Endothelial cell of umbilical vein (primary cell): ENCODE data around the gene NRG3. TPM values are rescaled to one million over a fixed set of nuclear protein-coding genes. Genes with fewer than 3 reads are reported as not detected.

ENCODE experiments used
- BruUV-seq: library from RNA; stranded (reverse); fragments of 400-500 nt; replicated peaks from 2 replicates; lab custom pipeline; 2021; lab: Mats Ljungman, UMichigan
- CTCF ChIA-PET: fragments of 300-600, 350-600 bp; sonication (Branson Sonifier 250); formaldehyde crosslinking; loops from one replicate; lab custom pipeline; 2021; ENCODE audit warnings: antibody characterized with exemption, inconsistent platforms; lab: Charles Lee
- POLR2A ChIA-PET: fragments of 300-600, 350-600 bp; sonication (Branson Sonifier 250); formaldehyde crosslinking; loops from one replicate; lab custom pipeline; 2021; ENCODE audit warnings: antibody characterized with exemption, inconsistent platforms; lab: Charles Lee
- DNase-seq: peaks from one replicate; pipeline ENCODE4 v3.0.0-alpha.2; 2011; ENCODE audit warnings: low read depth, low spot score
- FAIRE-seq: peaks from 2 replicates; lab custom pipeline; 2011; peaks lifted over from hg19 to GRCh38; lab: Jason Lieb, UNC
- H2AFZ ChIP-seq: 2 replicates; pipeline ENCODE4 v1.6.0; 2012; ENCODE audit warnings: low read depth, low read length, control low read depth, inconsistent platforms
- H3K27ac ChIP-seq: 2 replicates; pipeline ENCODE4 v1.5.1; 2011; ENCODE audit warnings: low read depth, mild to moderate bottlenecking, control low read depth, low read length, moderate library complexity; ENCODE audit not compliant: insufficient read depth
- H3K27me3 ChIP-seq, 2 experiments: 2 replicates each; pipeline versions ENCODE4 v1.6.0 to v1.6.1; 2011; ENCODE audit warnings: low read length in 2 of 2, mixed read lengths in 1 of 2; ENCODE audit not compliant: control insufficient read depth in 2 of 2, insufficient read depth in 2 of 2
- H3K36me3 ChIP-seq, 2 experiments: 2 replicates in 1 of 2; 3 replicates in 1 of 2; pipeline ENCODE4 v1.5.1; 2011; ENCODE audit warnings: low read length in 2 of 2, mild to moderate bottlenecking in 1 of 2, moderate library complexity in 1 of 2; ENCODE audit not compliant: control insufficient read depth in 2 of 2, insufficient read depth in 2 of 2; ENCODE audit errors: extremely low read depth in 1 of 2
- H3K4me1 ChIP-seq: 3 replicates; pipeline ENCODE4 v1.5.1; 2011; ENCODE audit warnings: mild to moderate bottlenecking, low read length; ENCODE audit not compliant: control insufficient read depth, insufficient read depth; ENCODE audit errors: extremely low read depth
- H3K4me2 ChIP-seq: 2 replicates; pipeline ENCODE4 v1.6.1; 2011; ENCODE audit warnings: low read length, control low read depth, mixed read lengths; ENCODE audit not compliant: insufficient read depth
- H3K4me3 ChIP-seq, 3 experiments: fragments of 200-600 bp in 1 of 3; sonication (generic), shearing (Covaris generic) in 1 of 3; replicated peaks in 1 of 3; 2 replicates each; pipeline ENCODE4 v1.5.1; 2011 to 2016; ENCODE audit warnings: control low read depth in 3 of 3, low read length in 3 of 3, mild to moderate bottlenecking in 2 of 3, inconsistent platforms in 1 of 3, low read depth in 1 of 3, moderate library complexity in 1 of 3; ENCODE audit not compliant: insufficient read depth in 1 of 3
- H3K79me2 ChIP-seq: 2 replicates; pipeline ENCODE4 v1.6.0; 2012; ENCODE audit warnings: low read length, inconsistent platforms; ENCODE audit not compliant: control insufficient read depth, insufficient read depth
- H3K9ac ChIP-seq: replicated peaks from 2 replicates; pipeline ENCODE3; 2011; ENCODE audit warnings: low read length, control low read depth; ENCODE audit not compliant: insufficient read depth; ENCODE audit errors: extremely low read depth
- H3K9me1 ChIP-seq: replicated peaks from 3 replicates; pipeline ENCODE4 v1.6.0; 2011; ENCODE audit warnings: mild to moderate bottlenecking, low read length; ENCODE audit not compliant: control insufficient read depth, insufficient read depth; ENCODE audit errors: extremely low read depth
- H3K9me3 ChIP-seq: replicated peaks from 2 replicates; pipeline ENCODE4 v1.5.1; 2012; ENCODE audit warnings: low read length, inconsistent platforms; ENCODE audit not compliant: control insufficient read depth, insufficient read depth
- H4K20me1 ChIP-seq: replicated peaks from 2 replicates; pipeline ENCODE3; 2011; ENCODE audit warnings: mild to moderate bottlenecking, low read length; ENCODE audit not compliant: control insufficient read depth, insufficient read depth; ENCODE audit errors: extremely low read depth
- CTCF ChIP-seq, 2 donors: IDR thresholded peaks; 1 replicate in 1 of 2; 2 replicates in 1 of 2; pipeline ENCODE4 v1.5.1; 2011; ENCODE audit warnings: low read length in 2 of 2, mild to moderate bottlenecking in 2 of 2, moderate library complexity in 2 of 2, control low read depth in 1 of 2, inconsistent platforms in 1 of 2, low read depth in 1 of 2; ENCODE audit not compliant: insufficient read depth in 1 of 2; ENCODE audit errors: extremely low read depth in 1 of 2
- EZH2 ChIP-seq: IDR thresholded peaks from 2 replicates; pipeline ENCODE4 v1.6.1; 2012; ENCODE audit warnings: borderline replicate concordance, low read depth, mild to moderate bottlenecking, moderate library complexity, low read length, inconsistent platforms; ENCODE audit not compliant: severe bottlenecking
- FOS ChIP-seq: IDR thresholded peaks from 2 replicates; pipeline ENCODE4 v1.6.1; 2011; ENCODE audit warnings: mild to moderate bottlenecking, low read length, moderate library complexity, borderline replicate concordance; ENCODE audit not compliant: insufficient read depth
- GATA2 ChIP-seq: IDR thresholded peaks from 2 replicates; pipeline ENCODE4 v1.7.0; 2011; ENCODE audit warnings: low read depth, mild to moderate bottlenecking, moderate library complexity, mixed read lengths, low read length; ENCODE audit not compliant: insufficient read length, insufficient read depth
- JUN ChIP-seq: IDR thresholded peaks from 2 replicates; pipeline ENCODE4 v1.6.1; 2011; ENCODE audit warnings: borderline replicate concordance, low read depth; ENCODE audit not compliant: insufficient read length, insufficient read depth
- MYC ChIP-seq: IDR thresholded peaks from one replicate; pipeline ENCODE4 v1.6.1; 2011; ENCODE audit warnings: mild to moderate bottlenecking, low read depth, low read length
- POLR2A ChIP-seq: IDR thresholded peaks from 2 replicates; pipeline ENCODE4 v1.6.1; 2012; ENCODE audit warnings: low read depth, mild to moderate bottlenecking, control low read depth, low read length
- dilution Hi-C: fragments of 300-500 bp; cut with MboI; formaldehyde crosslinking; loops from one replicate; pipeline ENCODE4 v1.15.0; 2019; ENCODE audit warnings: low sequenced_read_pairs; ENCODE audit not compliant: extremely low pct_ligation_motif_present
- intact Hi-C: fragments of 100-400 bp; cut with micrococcal nuclease; formaldehyde crosslinking; loops from one replicate; pipeline ENCODE4 v1.10.0; 2022
- polyA plus RNA-seq, 4 experiments: library from polyadenylated mRNA; depleted of rRNA in 3 of 4; stranded (reverse) in 3 of 4; unstranded in 1 of 4; fragments of >200 nt; gene quantifications; 2 replicates each; pipeline versions ENCODE4 v1.2.1 to v1.2.3, GENCODE V29; 2011 to 2012; ENCODE audit warnings: missing spikeins in 1 of 4
- total RNA-seq: library from RNA; stranded (reverse); gene quantifications from 2 replicates; pipeline ENCODE4 v1.2.3, GENCODE V29; 2021
- TF ChIP-seq, protein P1 (sequence below): IDR thresholded peaks from 2 replicates; pipeline ENCODE4 v1.6.1; 2011; ENCODE audit not compliant: insufficient read depth, insufficient read length

The NRG3 gene
- total and polyA plus RNA-seq, 2 donors (not counting 3 experiments of a cell fraction or from before 2014, with no cell fraction given) = 1.9 to 3.9 TPM

DNA sequence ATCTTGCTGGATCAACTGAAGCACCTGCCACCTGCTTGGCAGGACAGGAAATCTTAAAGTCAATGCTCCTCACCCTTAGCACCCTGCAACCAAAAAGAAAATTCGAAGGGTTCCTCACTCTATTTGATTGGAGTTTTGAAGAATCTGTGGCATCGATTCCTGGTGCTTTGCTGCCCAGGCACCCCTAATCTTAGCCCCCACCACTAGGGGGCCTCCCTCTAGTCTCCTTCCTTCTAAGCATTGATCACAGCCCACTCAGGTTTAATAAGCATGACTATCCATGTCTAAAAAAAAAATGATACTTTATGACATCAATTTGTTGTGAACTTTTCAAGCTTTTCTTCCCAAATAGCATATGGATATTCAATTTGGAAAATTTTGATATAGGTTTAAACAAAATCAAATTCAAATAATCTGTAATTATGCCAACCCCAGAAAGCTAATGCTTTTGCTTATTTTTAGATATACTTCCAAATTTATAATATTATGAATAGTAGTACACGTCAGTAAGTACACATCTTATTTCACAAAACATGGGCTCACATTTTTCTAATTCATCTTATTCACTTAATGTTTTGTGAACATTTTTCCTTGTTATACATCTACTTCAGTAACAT, 45.3 kb downstream of the NRG3 start:
- CTCF ChIA-PET = interaction anchor here (0.7 to 1.0 kb wide), 3 partner anchors 8 to 1049 kb away, joined by 3 to 5 read pairs (median 3); no protein-coding TSS in a partner anchor
- intact Hi-C loops = loop anchor here (1.0 to 2.0 kb wide), 2 partner anchors 44 to 457 kb away; no protein-coding TSS in a partner anchor
- Histone ChIP-seq H2AFZ (no peak overlapping the region), H3K9me1 (no peaks in the 10 kb centered on the region), H3K27ac (no peak overlapping the region), H3K4me1 (no peaks in the 10 kb centered on the region), H4K20me1 (no peaks in the 10 kb centered on the region), H3K4me3 (no peak overlapping the region), H3K36me3 (no peaks in the 10 kb centered on the region), H3K4me2 (no peak overlapping the region), H3K27me3 (no peaks in the 10 kb centered on the region), H3K79me2 (no peaks in the 10 kb centered on the region), H3K9ac (no peak overlapping the region), H3K9me3 (no peaks in the 10 kb centered on the region)
- DNase-seq (peak; percentile 10), FAIRE-seq (no peak)
- TF ChIP-seq CTCF (IDR thresholded peaks at IDR 0.05; ENCODE audit: extremely low read depth in 1 of 2, insufficient read depth in 1 of 2, low read depth in 1 of 2, low read length in 2 of 2) (peak; percentile 78 to 80), GATA2 (no peak)
- POLR2A ChIA-PET = no interaction called here
- BruUV-seq = no TSS peak
- dilution Hi-C loops = no loop called here

DNA sequence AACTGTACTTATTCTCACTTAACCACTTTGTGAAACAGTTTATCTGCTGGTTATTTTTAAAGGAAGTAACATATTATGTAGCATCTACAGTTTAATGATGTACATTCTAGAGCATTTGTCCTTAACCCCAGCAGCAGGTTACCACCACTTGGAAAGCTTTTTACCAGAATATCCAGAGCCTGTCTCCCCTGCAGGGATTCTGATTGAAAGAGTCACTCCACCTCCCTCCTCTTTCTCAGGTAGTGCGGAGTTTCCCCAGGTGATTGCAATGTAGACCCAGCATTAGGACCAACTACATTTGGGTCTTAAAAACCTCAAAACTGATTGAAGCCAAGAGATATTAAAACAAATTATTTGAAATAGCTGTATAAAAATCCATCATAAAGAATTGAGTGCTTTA, 53.1 kb downstream of the NRG3 start:
- Histone ChIP-seq H3K27me3 (no peaks in the 10 kb centered on the region), H3K4me2 (no peak overlapping the region), H4K20me1 (no peaks in the 10 kb centered on the region), H3K9me3 (no peaks in the 10 kb centered on the region), H3K79me2 (no peaks in the 10 kb centered on the region), H2AFZ (no peak overlapping the region), H3K36me3 (no peaks in the 10 kb centered on the region), H3K4me1 (no peaks in the 10 kb centered on the region), H3K4me3 (no peak overlapping the region), H3K27ac (no peak overlapping the region), H3K9ac (no peak overlapping the region), H3K9me1 (no peaks in the 10 kb centered on the region)
- FAIRE-seq (no peak), DNase-seq (no peak)
- ChIA-PET CTCF (no interaction called here), POLR2A (no interaction called here)
- BruUV-seq = no TSS peak
- dilution Hi-C loops = no loop called here
- intact Hi-C loops = no loop called here
- TF ChIP-seq FOS = no peak
- no peak for TF ChIP-seq POLR2A
- TF ChIP-seq, protein P1, sequence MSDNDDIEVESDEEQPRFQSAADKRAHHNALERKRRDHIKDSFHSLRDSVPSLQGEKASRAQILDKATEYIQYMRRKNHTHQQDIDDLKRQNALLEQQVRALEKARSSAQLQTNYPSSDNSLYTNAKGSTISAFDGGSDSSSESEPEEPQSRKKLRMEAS = no peak
- TF ChIP-seq EZH2 = no peak
- no peak for TF ChIP-seq JUN
- no peak for TF ChIP-seq MYC
- no peak for TF ChIP-seq CTCF (IDR thresholded peaks at IDR 0.05; ENCODE audit: extremely low read depth in 1 of 2, insufficient read depth in 1 of 2, low read depth in 1 of 2, low read length in 2 of 2)
